Kasumi-1 (cell line): ENCODE data around the gene CEP63.
"Not testable (repeated sequence)": the region's sequence is repeated elsewhere in the genome, so short reads cannot be mapped to it uniquely, and the experiment has no call there.

ENCODE experiments used
- DNase-seq, 2 experiments: peaks; one replicate each; lab custom pipeline; 2025; lab: John Stamatoyannopoulos, UW

CEP63 gene

GRCh38 chr3:134576426-134576825 is 90.6 kb downstream of the CEP63 start:
- DNase-seq: no peak

GRCh38 chr3:134576831-134577230 is 91.0 kb downstream of the CEP63 start:
- DNase-seq: no peak

- DNase-seq: no peak
Measured at GRCh38 chr3:134579141-134579665, 93.3 kb downstream of the CEP63 start.

GRCh38 chr3:134590766-134591165 is 104.9 kb downstream of the CEP63 start:
- DNase-seq: no peak

GRCh38 chr3:134592806-134593205 is 106.9 kb downstream of the CEP63 start:
- DNase-seq: no peak

- no peak for DNase-seq
Measured at GRCh38 chr3:134594331-134594741, 108.5 kb downstream of the CEP63 start.

GRCh38 chr3:134594986-134595385 is 109.1 kb downstream of the CEP63 start:
- DNase-seq: not testable (repeated sequence)

GRCh38 chr3:134597390-134597970 is 111.6 kb downstream of the CEP63 start:
- DNase-seq: no peak

- DNase-seq: no peak
Measured at GRCh38 chr3:134598763-134599545, 113.1 kb downstream of the CEP63 start.

GRCh38 chr3:134600206-134600605 is 114.3 kb downstream of the CEP63 start:
- peak in 1 of 2 experiments; percentile 31 for DNase-seq

- DNase-seq: peak; percentile 78 to 83
Measured at GRCh38 chr3:134600685-134601463, 115.0 kb downstream of the CEP63 start.

- no peak for DNase-seq
Measured at GRCh38 chr3:134601539-134602439, 115.9 kb downstream of the CEP63 start.

GRCh38 chr3:134602440-134602814 is 116.6 kb downstream of the CEP63 start:
- no peak for DNase-seq

GRCh38 chr3:134603480-134603879 is 117.6 kb downstream of the CEP63 start:
- no peak for DNase-seq

- no peak for DNase-seq
Measured at GRCh38 chr3:134603956-134604355, 118.1 kb downstream of the CEP63 start.

- DNase-seq: peak in 1 of 2 experiments; percentile 24
Measured at GRCh38 chr3:134605556-134605955, 119.7 kb downstream of the CEP63 start.

- DNase-seq: peak; percentile 92 to 93
Measured at GRCh38 chr3:134606033-134607025, 120.5 kb downstream of the CEP63 start.

GRCh38 chr3:134607054-134608022 is 121.5 kb downstream of the CEP63 start:
- peak; percentile 91 to 92 for DNase-seq
